Activated naive CD4-positive, alpha-beta T cell treated with anti-CD3 and anti-CD28 coated beads for 36 hours (primary cell): ENCODE data around the gene EFCAB14. TPM values are rescaled to one million over a fixed set of nuclear protein-coding genes. Genes with fewer than 3 reads are reported as not detected.

Experiments
- CTCF ChIA-PET: fragments of 350-600 bp; sonication (Branson Sonifier 250); formaldehyde crosslinking; loops from one replicate; lab custom pipeline; 2021; ENCODE audit warnings: antibody characterized with exemption; lab: Charles Lee
- DNase-seq: peaks from one replicate; pipeline ENCODE4 v3.0.0-alpha.2; 2020
- H3K27ac Mint-ChIP-seq: one replicate; pipeline ENCODE4 v1.8.0; 2021; ENCODE audit warnings: mild to moderate bottlenecking, mixed read lengths
- H3K27me3 Mint-ChIP-seq: one replicate; pipeline ENCODE4 v1.8.0; 2021; ENCODE audit warnings: low read depth, mixed read lengths
- H3K36me3 Mint-ChIP-seq: one replicate; pipeline ENCODE4 v1.8.0; 2021; ENCODE audit warnings: low read depth, mixed read lengths
- H3K4me1 Mint-ChIP-seq: one replicate; pipeline ENCODE4 v1.8.0; 2021; ENCODE audit warnings: low read depth, mixed read lengths
- H3K4me3 Mint-ChIP-seq: one replicate; pipeline ENCODE4 v1.8.0; 2021; ENCODE audit warnings: mild to moderate bottlenecking, moderate library complexity, mixed read lengths
- H3K9me3 Mint-ChIP-seq: one replicate; pipeline ENCODE4 v1.8.0; 2021; ENCODE audit warnings: mixed read lengths
- intact Hi-C: fragments of 100-400 bp; cut with micrococcal nuclease; formaldehyde crosslinking; loops from one replicate; pipeline ENCODE4 v1.15.1; 2023
- total RNA-seq, 2 experiments: library from RNA; stranded (reverse); gene quantifications; one replicate each; pipeline ENCODE4 v1.2.3, GENCODE V29; 2021

Gene EFCAB14
- total RNA-seq, 2 experiments from 2014 or later = 35.8 to 38.3 TPM

GRCh38 chr1:46691997-46692790 is 26.7 kb downstream of the EFCAB14 start:
- Mint-ChIP-seq H3K27me3 (no peaks in the 10 kb centered on the region), H3K27ac (no peak overlapping the region), H3K36me3 (peaks cover 38% of the 10 kb centered on the region), H3K9me3 (no peaks in the 10 kb centered on the region), H3K4me1 (peaks cover 10% of the 10 kb centered on the region), H3K4me3 (no peak overlapping the region)
- DNase-seq = no peak
- CTCF ChIA-PET = no interaction called here
- intact Hi-C loops = no loop called here

- CTCF ChIA-PET = no interaction called here
- H3K9me3 Mint-ChIP-seq = no peaks in the 10 kb centered on the region
- no peaks in the 10 kb centered on the region for H3K27me3 Mint-ChIP-seq
- intact Hi-C loops = no loop called here
- peaks cover 10% of the 10 kb centered on the region for H3K4me1 Mint-ChIP-seq
- H3K36me3 Mint-ChIP-seq = peaks cover 38% of the 10 kb centered on the region
- H3K4me3 Mint-ChIP-seq = no peak overlapping the region
- no peak for DNase-seq
- H3K27ac Mint-ChIP-seq = no peak overlapping the region
Measured at GRCh38 chr1:46690931-46691421, 27.9 kb downstream of the EFCAB14 start.

GRCh38 chr1:46689897-46690296 is 29.0 kb downstream of the EFCAB14 start:
- Mint-ChIP-seq H3K9me3 (no peaks in the 10 kb centered on the region), H3K27ac (no peak overlapping the region), H3K27me3 (no peaks in the 10 kb centered on the region), H3K4me3 (no peak overlapping the region), H3K4me1 (peaks cover 12% of the 10 kb centered on the region), H3K36me3 (peaks cover 28% of the 10 kb centered on the region)
- intact Hi-C loops = no loop called here
- CTCF ChIA-PET = no interaction called here
- DNase-seq = no peak

GRCh38 chr1:46689356-46689755 is 29.6 kb downstream of the EFCAB14 start:
- Mint-ChIP-seq H3K4me1 (peaks cover 12% of the 10 kb centered on the region), H3K27me3 (no peaks in the 10 kb centered on the region), H3K9me3 (no peaks in the 10 kb centered on the region), H3K4me3 (no peak overlapping the region), H3K36me3 (peaks cover 26% of the 10 kb centered on the region), H3K27ac (no peak overlapping the region)
- intact Hi-C loops = no loop called here
- CTCF ChIA-PET = no interaction called here
- no peak for DNase-seq

- H3K4me3 Mint-ChIP-seq = no peak overlapping the region
- H3K27me3 Mint-ChIP-seq = no peaks in the 10 kb centered on the region
- no peak overlapping the region for H3K27ac Mint-ChIP-seq
- no peak for DNase-seq
- intact Hi-C loops = no loop called here
- no peaks in the 10 kb centered on the region for H3K9me3 Mint-ChIP-seq
- H3K36me3 Mint-ChIP-seq = peaks cover 24% of the 10 kb centered on the region
- CTCF ChIA-PET = no interaction called here
- peaks cover 12% of the 10 kb centered on the region for H3K4me1 Mint-ChIP-seq
Measured at GRCh38 chr1:46687921-46688509, 30.9 kb downstream of the EFCAB14 start.

- CTCF ChIA-PET = no interaction called here
- Mint-ChIP-seq H3K4me1 (peaks cover 12% of the 10 kb centered on the region), H3K9me3 (no peaks in the 10 kb centered on the region), H3K4me3 (no peak overlapping the region), H3K36me3 (peaks cover 24% of the 10 kb centered on the region), H3K27me3 (no peaks in the 10 kb centered on the region), H3K27ac (no peak overlapping the region)
- intact Hi-C loops = no loop called here
- DNase-seq = no peak
Measured at GRCh38 chr1:46687093-46687659, 31.7 kb downstream of the EFCAB14 start.

GRCh38 chr1:46686255-46686654 is 32.7 kb downstream of the EFCAB14 start:
- DNase-seq = no peak
- intact Hi-C loops = no loop called here
- Mint-ChIP-seq H3K9me3 (no peaks in the 10 kb centered on the region), H3K4me3 (no peak overlapping the region), H3K36me3 (peaks cover 28% of the 10 kb centered on the region), H3K27me3 (no peaks in the 10 kb centered on the region), H3K27ac (no peak overlapping the region), H3K4me1 (peaks cover 12% of the 10 kb centered on the region)
- CTCF ChIA-PET = interaction anchor here (0.6 kb wide), 1 partner anchor 1244 kb away, joined by 7 read pairs; no protein-coding TSS in a partner anchor

GRCh38 chr1:46684670-46685069 is 34.2 kb downstream of the EFCAB14 start:
- Mint-ChIP-seq H3K9me3 (no peaks in the 10 kb centered on the region), H3K27ac (no peak overlapping the region), H3K4me1 (peaks cover 10% of the 10 kb centered on the region), H3K36me3 (peaks cover 34% of the 10 kb centered on the region), H3K4me3 (no peak overlapping the region), H3K27me3 (no peaks in the 10 kb centered on the region)
- intact Hi-C loops = no loop called here
- CTCF ChIA-PET = no interaction called here
- no peak for DNase-seq

GRCh38 chr1:46682064-46682463 is 36.9 kb downstream of the EFCAB14 start:
- H3K36me3 Mint-ChIP-seq = peaks cover 28% of the 10 kb centered on the region
- CTCF ChIA-PET = interaction anchor here (1.0 kb wide), 1 partner anchor 44 kb away, joined by 3 read pairs; no protein-coding TSS in a partner anchor
- H3K27me3 Mint-ChIP-seq = no peaks in the 10 kb centered on the region
- H3K9me3 Mint-ChIP-seq = no peaks in the 10 kb centered on the region
- no peak overlapping the region for H3K27ac Mint-ChIP-seq
- H3K4me3 Mint-ChIP-seq = no peak overlapping the region
- intact Hi-C loops = no loop called here
- DNase-seq = no peak
- H3K4me1 Mint-ChIP-seq = peaks cover 6% of the 10 kb centered on the region

GRCh38 chr1:46681333-46682034 is 37.4 kb downstream of the EFCAB14 start:
- Mint-ChIP-seq H3K9me3 (no peaks in the 10 kb centered on the region), H3K4me1 (peaks cover 12% of the 10 kb centered on the region)

GRCh38 chr1:46679789-46680573 is 38.9 kb downstream of the EFCAB14 start:
- intact Hi-C loops = no loop called here
- H3K4me3 Mint-ChIP-seq = no peak overlapping the region
- CTCF ChIA-PET = no interaction called here
- no peaks in the 10 kb centered on the region for H3K9me3 Mint-ChIP-seq
- H3K36me3 Mint-ChIP-seq = peaks cover 29% of the 10 kb centered on the region
- H3K27ac Mint-ChIP-seq = no peak overlapping the region
- DNase-seq = no peak
- peaks cover 25% of the 10 kb centered on the region for H3K4me1 Mint-ChIP-seq
- H3K27me3 Mint-ChIP-seq = no peaks in the 10 kb centered on the region

More at GRCh38 chr1:46681333-46682034, 37.4 kb downstream of the EFCAB14 start:
- no peak for DNase-seq
- Mint-ChIP-seq H3K4me3 (no peak overlapping the region), H3K36me3 (peaks cover 26% of the 10 kb centered on the region), H3K27me3 (no peaks in the 10 kb centered on the region), H3K27ac (no peak overlapping the region)
- CTCF ChIA-PET = interaction anchor here (1.0 kb wide), 1 partner anchor 43 kb away, joined by 3 read pairs; no protein-coding TSS in a partner anchor
- intact Hi-C loops = no loop called here
